Endodermal cell (in vitro differentiated cells): ENCODE results near the gene ZSCAN18. TPM values are rescaled to one million over a fixed set of nuclear protein-coding genes. Genes with fewer than 3 reads are reported as not detected.

Experiments
- DNase-seq: peaks from one replicate; pipeline ENCODE4 v3.0.0-alpha.2; 2017
- H3K27ac ChIP-seq: 2 replicates; pipeline ENCODE4 v1.5.1; 2013; ENCODE audit warnings: mild to moderate bottlenecking, low read depth, low read length, moderate library complexity
- H3K27me3 ChIP-seq: 2 replicates; pipeline ENCODE4 v1.6.1; 2013; ENCODE audit warnings: mild to moderate bottlenecking, low read length, moderate library complexity; ENCODE audit not compliant: insufficient read depth, control insufficient read depth, poor library complexity, severe bottlenecking
- H3K36me3 ChIP-seq: 2 replicates; pipeline ENCODE4 v1.7.0; 2013; ENCODE audit warnings: mild to moderate bottlenecking, low read length, moderate library complexity; ENCODE audit not compliant: control insufficient read depth, insufficient read depth
- H3K4me1 ChIP-seq: one replicate; pipeline ENCODE4 v1.7.0; 2013; ENCODE audit warnings: low read length; ENCODE audit not compliant: control insufficient read depth, insufficient read depth
- H3K4me3 ChIP-seq: 2 replicates; pipeline ENCODE4 v1.5.1; 2013; ENCODE audit warnings: mild to moderate bottlenecking, low read length, moderate library complexity
- H3K9ac ChIP-seq: 2 replicates; pipeline ENCODE4 v1.6.1; 2013; ENCODE audit warnings: mild to moderate bottlenecking, low read length, moderate library complexity; ENCODE audit not compliant: poor library complexity, severe bottlenecking; ENCODE audit errors: extremely low read depth
- H3K9me3 ChIP-seq: 2 replicates; pipeline ENCODE4 v1.6.1; 2013; ENCODE audit warnings: mild to moderate bottlenecking, low read length, moderate library complexity; ENCODE audit not compliant: control insufficient read depth
- H3K27ac Mint-ChIP-seq: 2 replicates; pipeline ENCODE4 v1.8.0; 2020; ENCODE audit warnings: mixed read lengths
- H3K27me3 Mint-ChIP-seq: 2 replicates; pipeline ENCODE4 v1.8.0; 2021; ENCODE audit warnings: mild to moderate bottlenecking, mixed read lengths; ENCODE audit not compliant: insufficient read depth
- H3K36me3 Mint-ChIP-seq: 2 replicates; pipeline ENCODE4 v1.8.0; 2020; ENCODE audit warnings: low read depth, mixed read lengths
- H3K4me1 Mint-ChIP-seq: 2 replicates; pipeline ENCODE4 v1.8.0; 2020; ENCODE audit warnings: mixed read lengths
- H3K4me3 Mint-ChIP-seq: 2 replicates; pipeline ENCODE4 v1.8.0; 2020; ENCODE audit warnings: mild to moderate bottlenecking, moderate library complexity, mixed read lengths
- H3K9me3 Mint-ChIP-seq: 2 replicates; pipeline ENCODE4 v1.8.0; 2020; ENCODE audit warnings: mild to moderate bottlenecking, mixed read lengths
- WGBS, 2 experiments: methylation state at CpG; one replicate each; pipeline versions ENCODE4 v1.1.5 to v1.1.7; 2013; ENCODE audit warnings: missing lambda C conversion rate in 2 of 2, mixed read lengths in 1 of 2; ENCODE audit not compliant: insufficient coverage in 1 of 2, insufficient read length in 1 of 2; 5-methylcytosine and 5-hydroxymethylcytosine counted together
- total RNA-seq, 2 donors: library from RNA; stranded (reverse); fragmentation: NEBNext Ultra II Directional in 1 of 2; extraction: Animal tissue kit (Norgen Biotek cat#: 25700) in 1 of 2; gene quantifications; 2 replicates in 1 of 2; 3 replicates in 1 of 2; pipeline ENCODE4 v1.2.1, GENCODE V29; 2021
- TF ChIP-seq, protein P1 (sequence below): fragments of 200-600 bp; sonication (generic); conservative IDR thresholded peaks from 2 replicates; pipeline ENCODE4 v1.5.0; 2021; ENCODE audit warnings: antibody characterized with exemption, mild to moderate bottlenecking

The ZSCAN18 gene
- total RNA-seq, 2 donors from 2014 or later = 68.2 to 112 TPM

DNA sequence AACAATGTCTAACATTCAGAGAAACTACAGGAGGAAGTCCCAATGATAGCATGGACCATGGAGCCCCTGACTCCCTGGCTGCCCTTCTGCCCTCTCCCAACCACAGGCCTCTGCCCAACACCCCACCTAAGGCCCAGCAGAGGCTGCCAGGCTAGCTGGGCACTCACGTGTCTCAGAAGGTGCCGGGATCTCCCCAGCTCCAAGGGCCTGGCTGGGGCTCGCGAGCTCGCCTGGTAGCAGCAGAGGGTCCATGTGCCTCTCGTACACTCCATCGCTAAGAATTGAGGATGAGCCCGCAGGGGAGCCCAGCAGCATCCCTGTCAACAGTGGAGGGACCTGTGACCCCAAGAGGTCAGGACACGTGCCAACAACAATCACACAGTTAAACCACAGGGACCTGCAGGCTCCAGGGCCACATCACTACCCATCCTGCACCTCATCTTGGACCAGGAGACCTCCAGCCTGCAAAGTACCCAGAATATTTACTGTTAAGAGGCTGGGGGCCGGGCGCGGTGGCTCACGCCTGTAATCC lies 9.4 kb downstream of the ZSCAN18 start:
- TF ChIP-seq, protein P1, sequence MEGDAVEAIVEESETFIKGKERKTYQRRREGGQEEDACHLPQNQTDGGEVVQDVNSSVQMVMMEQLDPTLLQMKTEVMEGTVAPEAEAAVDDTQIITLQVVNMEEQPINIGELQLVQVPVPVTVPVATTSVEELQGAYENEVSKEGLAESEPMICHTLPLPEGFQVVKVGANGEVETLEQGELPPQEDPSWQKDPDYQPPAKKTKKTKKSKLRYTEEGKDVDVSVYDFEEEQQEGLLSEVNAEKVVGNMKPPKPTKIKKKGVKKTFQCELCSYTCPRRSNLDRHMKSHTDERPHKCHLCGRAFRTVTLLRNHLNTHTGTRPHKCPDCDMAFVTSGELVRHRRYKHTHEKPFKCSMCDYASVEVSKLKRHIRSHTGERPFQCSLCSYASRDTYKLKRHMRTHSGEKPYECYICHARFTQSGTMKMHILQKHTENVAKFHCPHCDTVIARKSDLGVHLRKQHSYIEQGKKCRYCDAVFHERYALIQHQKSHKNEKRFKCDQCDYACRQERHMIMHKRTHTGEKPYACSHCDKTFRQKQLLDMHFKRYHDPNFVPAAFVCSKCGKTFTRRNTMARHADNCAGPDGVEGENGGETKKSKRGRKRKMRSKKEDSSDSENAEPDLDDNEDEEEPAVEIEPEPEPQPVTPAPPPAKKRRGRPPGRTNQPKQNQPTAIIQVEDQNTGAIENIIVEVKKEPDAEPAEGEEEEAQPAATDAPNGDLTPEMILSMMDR = no peak
- no peak for DNase-seq
- Histone ChIP-seq H3K4me3 (no peak overlapping the region), H3K4me1 (no peaks in the 10 kb centered on the region), H3K9ac (no peak overlapping the region), H3K27ac (no peak overlapping the region), H3K9me3 (peaks cover 25% of the 10 kb centered on the region), H3K27me3 (no peaks in the 10 kb centered on the region), H3K36me3 (peaks cover 44% of the 10 kb centered on the region)
- no peaks in the 10 kb centered on the region for H3K4me1 Mint-ChIP-seq
- WGBS, 2 experiments = 95 to 100% methylated on average over 5 to 9 of the region's 13 CpGs
- H3K36me3 Mint-ChIP-seq = peaks cover 65% of the 10 kb centered on the region
- no peak overlapping the region for H3K27ac Mint-ChIP-seq
- no peak overlapping the region for H3K4me3 Mint-ChIP-seq
- H3K9me3 Mint-ChIP-seq = peaks cover 13% of the 10 kb centered on the region
- H3K27me3 Mint-ChIP-seq = no peaks in the 10 kb centered on the region

DNA sequence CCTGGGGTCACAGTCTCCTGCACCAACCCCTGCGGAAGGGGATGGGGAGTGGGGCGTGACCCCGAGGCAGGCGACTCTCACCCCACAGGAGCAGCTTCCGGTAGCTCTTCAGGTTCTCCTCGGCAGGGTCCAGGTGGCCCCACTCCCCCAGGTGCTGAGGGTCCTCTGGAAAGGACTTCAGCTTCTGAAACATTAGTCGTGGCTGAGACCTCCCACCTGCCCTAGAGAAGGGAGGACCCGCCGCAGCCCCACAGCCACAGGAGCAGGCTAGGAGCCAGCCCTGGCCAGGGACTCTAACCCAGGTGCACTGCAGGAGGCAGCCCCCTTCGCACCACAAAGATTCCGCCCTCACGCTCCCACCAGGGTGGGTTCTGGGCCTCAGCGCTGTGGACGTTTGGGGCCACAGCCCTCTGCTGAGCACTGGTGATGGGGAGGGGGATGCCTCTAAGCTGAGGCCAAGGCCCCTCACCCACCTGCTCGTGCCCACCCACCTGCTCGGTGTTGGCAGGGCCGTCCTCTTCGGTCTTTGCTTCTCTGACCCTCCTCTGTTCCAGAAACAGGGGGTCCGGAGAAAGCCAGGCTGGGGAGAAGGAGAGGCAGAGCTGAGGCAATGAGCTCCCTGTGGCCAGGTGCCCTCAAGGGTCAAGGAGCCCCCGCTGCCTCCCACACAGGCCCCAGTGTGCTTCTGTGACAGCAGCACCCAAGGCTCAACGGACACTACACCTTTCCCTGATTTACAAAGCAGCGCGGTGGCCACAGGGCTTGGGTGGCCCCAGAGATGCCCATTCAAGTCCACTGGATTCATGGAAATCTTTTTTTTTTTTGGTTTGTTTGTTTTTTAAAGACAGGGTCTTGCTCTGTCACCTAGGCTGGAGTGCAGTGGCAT lies 11.0 kb downstream of the ZSCAN18 start:
- no peak overlapping the region for H3K4me3 ChIP-seq

DNA sequence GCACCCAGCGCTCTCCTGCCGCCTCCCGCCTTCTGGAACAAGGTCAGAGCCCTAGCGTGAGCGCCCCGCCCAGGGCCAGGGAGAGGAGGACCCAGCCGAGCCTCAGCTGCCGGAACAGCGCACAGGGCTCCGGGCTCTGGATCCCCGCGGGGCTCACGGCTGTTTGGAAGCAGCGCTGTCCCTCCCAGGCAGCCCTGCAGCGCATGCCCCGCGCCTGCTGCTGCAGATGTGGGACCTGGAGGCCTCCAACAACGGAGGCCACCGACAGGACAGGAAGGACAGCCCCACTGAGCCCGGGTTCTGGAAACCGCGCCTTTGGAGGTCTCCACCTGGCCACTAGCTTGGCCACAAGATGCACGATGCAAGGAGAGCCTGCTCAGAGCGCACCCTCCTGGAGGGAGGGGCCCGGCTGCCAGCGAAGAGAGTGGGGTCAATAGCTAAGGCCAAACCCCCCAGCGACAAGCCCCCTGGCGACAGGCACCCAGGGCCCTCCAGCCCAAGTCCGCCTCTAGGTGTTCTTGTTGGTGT lies 12.6 kb downstream of the ZSCAN18 start:
- H3K4me3 ChIP-seq = no peak overlapping the region
- no peaks in the 10 kb centered on the region for H3K27me3 ChIP-seq
- no peak overlapping the region for H3K27ac Mint-ChIP-seq
- H3K4me1 Mint-ChIP-seq = no peaks in the 10 kb centered on the region
- peaks cover 27% of the 10 kb centered on the region for H3K9me3 Mint-ChIP-seq
- no peak for DNase-seq
- H3K9ac ChIP-seq = no peak overlapping the region
- WGBS, 2 experiments = 90 to 94% methylated on average over 17 to 29 of the region's 29 CpGs
- no peaks in the 10 kb centered on the region for H3K27me3 Mint-ChIP-seq
- H3K27ac ChIP-seq = no peak overlapping the region
- H3K4me3 Mint-ChIP-seq = no peak overlapping the region
- H3K4me1 ChIP-seq = no peaks in the 10 kb centered on the region
- H3K36me3 Mint-ChIP-seq = peaks cover 57% of the 10 kb centered on the region
- H3K36me3 ChIP-seq = peaks cover 40% of the 10 kb centered on the region
- H3K9me3 ChIP-seq = peaks cover 19% of the 10 kb centered on the region
- TF ChIP-seq, protein P1 = no peak

More for the DNA sequence above, 11.0 kb downstream of the ZSCAN18 start:
- H3K4me3 Mint-ChIP-seq = no peak overlapping the region
- Histone ChIP-seq H3K4me1 (no peaks in the 10 kb centered on the region), H3K9me3 (peaks cover 26% of the 10 kb centered on the region), H3K27me3 (no peaks in the 10 kb centered on the region), H3K36me3 (peaks cover 40% of the 10 kb centered on the region), H3K9ac (no peak overlapping the region), H3K27ac (no peak overlapping the region)
- TF ChIP-seq, protein P1 = no peak
- no peak overlapping the region for H3K27ac Mint-ChIP-seq
- no peak for DNase-seq
- peaks cover 59% of the 10 kb centered on the region for H3K36me3 Mint-ChIP-seq
- 94 to 95% methylated on average over 18 to 23 of the region's 23 CpGs for WGBS, 2 experiments
- H3K4me1 Mint-ChIP-seq = no peaks in the 10 kb centered on the region
- H3K9me3 Mint-ChIP-seq = peaks cover 19% of the 10 kb centered on the region
- H3K27me3 Mint-ChIP-seq = no peaks in the 10 kb centered on the region
